GM12878 (cell line): ENCODE measurements around the gene OLFML2A. TPM values are rescaled to one million over a fixed set of nuclear protein-coding genes. Genes with fewer than 3 reads are reported as not detected.

Source experiments
- ATAC-seq: fragments of 200-7000 bp; cut with Tn5 transposase; 3 replicates; pipeline ENCODE4 v1.9.1; 2020; ENCODE audit warnings: mild to moderate bottlenecking, moderate library complexity
- BruUV-seq: library from RNA; stranded (reverse); fragments of 400-500 nt; replicated peaks from 2 replicates; lab custom pipeline; 2021; lab: Mats Ljungman, UMichigan
- CTCF ChIA-PET: fragments of 300-600 bp; sonication (Branson Sonifier 250); formaldehyde crosslinking; extraction: SDS; loops from one replicate; lab custom pipeline; 2021; ENCODE audit warnings: inconsistent platforms; lab: Yijun Ruan, JAX
- POLR2A ChIA-PET: fragments of 350-600 bp; formaldehyde crosslinking; extraction: SDS; loops from one replicate; lab custom pipeline; 2021; ENCODE audit warnings: inconsistent platforms; lab: Charles Lee
- RAD21 ChIA-PET: fragments of 300-600 bp; sonication (Branson Sonifier 250); formaldehyde crosslinking; loops from one replicate; lab custom pipeline; 2023; ENCODE audit warnings: antibody characterized with exemption; ENCODE audit not compliant: unreplicated experiment; lab: Charles Lee
- SMC1A ChIA-PET: fragments of 300-600 bp; sonication (Branson Sonifier 250); formaldehyde crosslinking; loops from one replicate; lab custom pipeline; 2023; ENCODE audit not compliant: unreplicated experiment, uncharacterized antibody; lab: Charles Lee
- DNase-seq: peaks from one replicate; pipeline ENCODE4 v3.0.0-alpha.2; 2011; ENCODE audit warnings: low read depth, low spot score
- FAIRE-seq: peaks from 3 replicates; lab custom pipeline; 2011; peaks lifted over from hg19 to GRCh38; lab: Jason Lieb, UNC
- H2AFZ ChIP-seq: 2 replicates; pipeline ENCODE4 v1.6.0; 2011; ENCODE audit warnings: low read depth, low read length, control low read depth; ENCODE audit not compliant: control insufficient read depth
- H3K27ac ChIP-seq: 2 replicates; pipeline ENCODE4 v1.5.1; 2011; ENCODE audit warnings: control low read depth; ENCODE audit not compliant: control insufficient read depth, insufficient read depth
- H3K27me3 ChIP-seq, 2 experiments: replicated peaks in 1 of 2; 2 replicates each; pipeline versions ENCODE4 v1.6.0 to v1.6.1; 2011; ENCODE audit warnings: low read length in 1 of 2; ENCODE audit not compliant: control insufficient read depth in 2 of 2, insufficient read depth in 2 of 2
- H3K36me3 ChIP-seq, 2 experiments: 2 replicates each; pipeline ENCODE4 v1.5.1; 2011; ENCODE audit warnings: low read length in 1 of 2; ENCODE audit not compliant: control insufficient read depth in 2 of 2, insufficient read depth in 2 of 2
- H3K4me1 ChIP-seq: 2 replicates; pipeline ENCODE4 v1.6.1; 2011; ENCODE audit warnings: mild to moderate bottlenecking, low read length, moderate library complexity, mixed read lengths; ENCODE audit not compliant: control insufficient read depth, insufficient read depth
- H3K4me2 ChIP-seq: 2 replicates; pipeline ENCODE4 v1.6.0; 2011; ENCODE audit warnings: control low read depth; ENCODE audit not compliant: control insufficient read depth, insufficient read depth
- H3K4me3 ChIP-seq: fragments of 200-600 bp; sonication (generic); 2 replicates; pipeline ENCODE4 v1.5.1; 2016
- H3K79me2 ChIP-seq: 2 replicates; pipeline ENCODE4 v1.6.0; 2011; ENCODE audit warnings: low read length; ENCODE audit not compliant: control insufficient read depth, insufficient read depth
- H3K9ac ChIP-seq: 2 replicates; pipeline ENCODE4 v1.8.0; 2011; ENCODE audit warnings: low read length, control low read depth, mixed read lengths; ENCODE audit not compliant: control insufficient read depth, insufficient read depth
- H3K9me3 ChIP-seq: replicated peaks from 3 replicates; pipeline ENCODE4 v1.5.1; 2011; ENCODE audit warnings: mild to moderate bottlenecking, low read length; ENCODE audit not compliant: control insufficient read depth, insufficient read depth
- H4K20me1 ChIP-seq: 2 replicates; pipeline ENCODE4 v1.6.0; 2011; ENCODE audit not compliant: control insufficient read depth, insufficient read depth
- ATF7 ChIP-seq: fragments of 450-650 bp; IDR thresholded peaks from 2 replicates; pipeline ENCODE4 v1.6.1; 2016; ENCODE audit warnings: low read depth, mild to moderate bottlenecking
- BHLHE40 ChIP-seq, 2 experiments: fragments of 450-650 bp in 1 of 2; IDR thresholded peaks; 2 replicates each; pipeline ENCODE4 v1.6.1; 2011 to 2017; ENCODE audit warnings: low read depth in 2 of 2, borderline replicate concordance in 1 of 2, improper control_type of control experiment in 1 of 2, low read length in 1 of 2, mild to moderate bottlenecking in 1 of 2
- SREBF1 ChIP-seq: IDR thresholded peaks from 2 replicates; pipeline ENCODE4 v1.6.1; 2012; ENCODE audit warnings: mild to moderate bottlenecking, low read length
- WRNIP1 ChIP-seq: IDR thresholded peaks from 2 replicates; pipeline ENCODE4 v1.6.1; 2011; ENCODE audit warnings: low read depth, low read length, improper control_type of control experiment, borderline replicate concordance
- ZNF207 ChIP-seq: fragments of 450-650 bp; IDR thresholded peaks from 2 replicates; pipeline ENCODE4 v1.6.1; 2014; ENCODE audit warnings: antibody characterized with exemption, mild to moderate bottlenecking, borderline replicate concordance
- ZNF384 ChIP-seq: IDR thresholded peaks from 2 replicates; pipeline ENCODE4 v1.6.1; 2012; ENCODE audit warnings: low read depth, mild to moderate bottlenecking, low read length, improper control_type of control experiment, borderline replicate concordance
- whole genome bisulfite sequencing: methylation state at CpG from one replicate; pipeline ENCODE4 v1.1.6; 2016; ENCODE audit warnings: low lambda C conversion rate; ENCODE audit not compliant: insufficient replicate concordance, insufficient coverage; ENCODE audit errors: missing lambda C conversion rate; 5-methylcytosine and 5-hydroxymethylcytosine counted together
- in situ Hi-C: fragments of 300-500 bp; cut with MboI; formaldehyde crosslinking; loops from 9 replicates; pipeline ENCODE4 v1.14.3; 2018; ENCODE audit warnings: mixed read lengths
- intact Hi-C: fragments of 100-400 bp; cut with micrococcal nuclease; formaldehyde crosslinking; loops from one replicate; pipeline ENCODE4 v1.14.2; 2022; ENCODE audit not compliant: unreplicated experiment
- polyA plus RNA-seq, 11 experiments: library from polyadenylated mRNA; depleted of rRNA in 4 of 11; unstranded in 6 of 11; stranded (reverse) in 5 of 11; fragments of >200 nt; fragmentation: Nextera tagmentation in 4 of 11; fragmentation: Illumina TruSeq in 1 of 11; extraction: Ambion mirVana in 4 of 11; extraction: Trizol in 1 of 11; gene quantifications; 1 replicate in 1 of 11; 2 replicates in 10 of 11; pipeline versions ENCODE4 v1.2.1 to v1.2.3, GENCODE V29; 2011 to 2016; ENCODE audit warnings: inconsistent platforms in 2 of 11, missing spikeins in 2 of 11, low read depth in 1 of 11
- total RNA-seq, 4 experiments: library from RNA; depleted of rRNA in 3 of 4; stranded (reverse); fragments of >200 nt in 3 of 4; fragmentation: Illumina TruSeq in 1 of 4; extraction: Trizol in 1 of 4; gene quantifications; 2 replicates each; pipeline versions ENCODE4 v1.2.1 to v1.2.3, GENCODE V29; 2013 to 2021
- TF ChIP-seq, protein P1 (sequence below): fragments of 450-650 bp; IDR thresholded peaks from 2 replicates; pipeline ENCODE4 v1.6.1; 2016; ENCODE audit warnings: mild to moderate bottlenecking
- TF ChIP-seq, protein P2 (sequence below): fragments of 450-650 bp; IDR thresholded peaks from 2 replicates; pipeline ENCODE4 v1.6.1; 2017; ENCODE audit warnings: mild to moderate bottlenecking, moderate library complexity
- TF ChIP-seq, protein P3 (sequence below): fragments of 450-650 bp; IDR thresholded peaks from 2 replicates; pipeline ENCODE4 v1.6.1; 2018; ENCODE audit warnings: borderline replicate concordance, mild to moderate bottlenecking; ENCODE audit not compliant: partially characterized antibody

The OLFML2A gene
- total and polyA plus RNA-seq, 10 of the 15 experiments (the other 5 are each of a cell fraction or from before 2014, with no cell fraction given): 0.02 to 0.13 (median 0.10) TPM; not detected in 4

DNA sequence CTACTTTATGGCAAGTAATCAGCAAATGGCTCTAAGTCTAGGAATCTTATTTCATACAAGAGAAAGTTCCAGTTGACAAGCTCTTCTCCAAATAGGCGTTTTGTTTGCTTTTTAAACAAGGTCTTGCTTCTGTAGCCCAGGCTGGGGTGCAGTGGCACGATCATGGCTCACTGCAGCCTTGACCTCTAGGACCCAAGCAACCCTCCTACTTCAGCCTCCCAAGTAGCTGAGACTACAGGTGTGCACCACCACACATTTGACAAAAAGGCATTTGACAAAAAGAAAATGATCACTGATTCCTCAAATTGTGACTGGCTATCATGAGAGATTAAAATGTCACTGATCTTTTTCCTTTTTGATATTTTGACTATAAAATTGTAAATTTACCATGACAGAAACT lies 37.6 kb upstream of the OLFML2A start:
- TF ChIP-seq, protein P1, sequence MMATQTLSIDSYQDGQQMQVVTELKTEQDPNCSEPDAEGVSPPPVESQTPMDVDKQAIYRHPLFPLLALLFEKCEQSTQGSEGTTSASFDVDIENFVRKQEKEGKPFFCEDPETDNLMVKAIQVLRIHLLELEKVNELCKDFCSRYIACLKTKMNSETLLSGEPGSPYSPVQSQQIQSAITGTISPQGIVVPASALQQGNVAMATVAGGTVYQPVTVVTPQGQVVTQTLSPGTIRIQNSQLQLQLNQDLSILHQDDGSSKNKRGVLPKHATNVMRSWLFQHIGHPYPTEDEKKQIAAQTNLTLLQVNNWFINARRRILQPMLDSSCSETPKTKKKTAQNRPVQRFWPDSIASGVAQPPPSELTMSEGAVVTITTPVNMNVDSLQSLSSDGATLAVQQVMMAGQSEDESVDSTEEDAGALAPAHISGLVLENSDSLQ: no peak
- TF ChIP-seq ZNF384 (no peak), ZNF207 (no peak), SREBF1 (no peak), BHLHE40 (IDR thresholded peaks at IDR 0.05; ENCODE audit: borderline replicate concordance in 1 of 2, low read depth in 2 of 2, low read length in 1 of 2) (no peak), ATF7 (no peak), WRNIP1 (no peak)
- TF ChIP-seq, protein P2, sequence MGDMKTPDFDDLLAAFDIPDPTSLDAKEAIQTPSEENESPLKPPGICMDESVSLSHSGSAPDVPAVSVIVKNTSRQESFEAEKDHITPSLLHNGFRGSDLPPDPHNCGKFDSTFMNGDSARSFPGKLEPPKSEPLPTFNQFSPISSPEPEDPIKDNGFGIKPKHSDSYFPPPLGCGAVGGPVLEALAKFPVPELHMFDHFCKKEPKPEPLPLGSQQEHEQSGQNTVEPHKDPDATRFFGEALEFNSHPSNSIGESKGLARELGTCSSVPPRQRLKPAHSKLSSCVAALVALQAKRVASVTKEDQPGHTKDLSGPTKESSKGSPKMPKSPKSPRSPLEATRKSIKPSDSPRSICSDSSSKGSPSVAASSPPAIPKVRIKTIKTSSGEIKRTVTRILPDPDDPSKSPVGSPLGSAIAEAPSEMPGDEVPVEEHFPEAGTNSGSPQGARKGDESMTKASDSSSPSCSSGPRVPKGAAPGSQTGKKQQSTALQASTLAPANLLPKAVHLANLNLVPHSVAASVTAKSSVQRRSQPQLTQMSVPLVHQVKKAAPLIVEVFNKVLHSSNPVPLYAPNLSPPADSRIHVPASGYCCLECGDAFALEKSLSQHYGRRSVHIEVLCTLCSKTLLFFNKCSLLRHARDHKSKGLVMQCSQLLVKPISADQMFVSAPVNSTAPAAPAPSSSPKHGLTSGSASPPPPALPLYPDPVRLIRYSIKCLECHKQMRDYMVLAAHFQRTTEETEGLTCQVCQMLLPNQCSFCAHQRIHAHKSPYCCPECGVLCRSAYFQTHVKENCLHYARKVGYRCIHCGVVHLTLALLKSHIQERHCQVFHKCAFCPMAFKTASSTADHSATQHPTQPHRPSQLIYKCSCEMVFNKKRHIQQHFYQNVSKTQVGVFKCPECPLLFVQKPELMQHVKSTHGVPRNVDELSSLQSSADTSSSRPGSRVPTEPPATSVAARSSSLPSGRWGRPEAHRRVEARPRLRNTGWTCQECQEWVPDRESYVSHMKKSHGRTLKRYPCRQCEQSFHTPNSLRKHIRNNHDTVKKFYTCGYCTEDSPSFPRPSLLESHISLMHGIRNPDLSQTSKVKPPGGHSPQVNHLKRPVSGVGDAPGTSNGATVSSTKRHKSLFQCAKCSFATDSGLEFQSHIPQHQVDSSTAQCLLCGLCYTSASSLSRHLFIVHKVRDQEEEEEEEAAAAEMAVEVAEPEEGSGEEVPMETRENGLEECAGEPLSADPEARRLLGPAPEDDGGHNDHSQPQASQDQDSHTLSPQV: no peak
- TF ChIP-seq, protein P3, sequence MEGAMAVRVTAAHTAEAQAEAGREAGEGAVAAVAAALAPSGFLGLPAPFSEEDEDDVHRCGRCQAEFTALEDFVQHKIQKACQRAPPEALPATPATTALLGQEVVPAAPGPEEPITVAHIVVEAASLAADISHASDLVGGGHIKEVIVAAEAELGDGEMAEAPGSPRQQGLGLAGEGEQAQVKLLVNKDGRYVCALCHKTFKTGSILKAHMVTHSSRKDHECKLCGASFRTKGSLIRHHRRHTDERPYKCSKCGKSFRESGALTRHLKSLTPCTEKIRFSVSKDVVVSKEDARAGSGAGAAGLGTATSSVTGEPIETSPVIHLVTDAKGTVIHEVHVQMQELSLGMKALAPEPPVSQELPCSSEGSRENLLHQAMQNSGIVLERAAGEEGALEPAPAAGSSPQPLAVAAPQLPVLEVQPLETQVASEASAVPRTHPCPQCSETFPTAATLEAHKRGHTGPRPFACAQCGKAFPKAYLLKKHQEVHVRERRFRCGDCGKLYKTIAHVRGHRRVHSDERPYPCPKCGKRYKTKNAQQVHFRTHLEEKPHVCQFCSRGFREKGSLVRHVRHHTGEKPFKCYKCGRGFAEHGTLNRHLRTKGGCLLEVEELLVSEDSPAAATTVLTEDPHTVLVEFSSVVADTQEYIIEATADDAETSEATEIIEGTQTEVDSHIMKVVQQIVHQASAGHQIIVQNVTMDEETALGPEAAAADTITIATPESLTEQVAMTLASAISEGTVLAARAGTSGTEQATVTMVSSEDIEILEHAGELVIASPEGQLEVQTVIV: no peak
- TF ChIP-seq, all 136 proteins: peak for 0
- 46% methylated on average over 2 of the region's 2 CpGs for WGBS
- no peaks in the 10 kb centered on the region; the same call in 2 of the 3 replicates for H3K9me3 ChIP-seq
- no peak overlapping the region for H3K4me3 ChIP-seq
- no peak overlapping the region for H2AFZ ChIP-seq
- ChIA-PET CTCF (interaction anchor here (1.0 kb wide), 2 partner anchors 10 to 26 kb away, joined by 3 to 6 read pairs; no protein-coding TSS in a partner anchor), SMC1A (interaction anchor here (0.6 kb wide), 1 partner anchor 25 kb away, joined by 3 read pairs; no protein-coding TSS in a partner anchor), RAD21 (no interaction called here), POLR2A (interaction anchor here (0.7 kb wide), 2 partner anchors 27 to 184 kb away, joined by 3 read pairs; no protein-coding TSS in a partner anchor)
- FAIRE-seq: no peak
- H3K27me3 ChIP-seq: no peaks in the 10 kb centered on the region
- peaks cover 3% of the 10 kb centered on the region for H3K4me1 ChIP-seq
- intact Hi-C loops: no loop called here
- no peak for ATAC-seq
- no peak for DNase-seq
- H3K79me2 ChIP-seq: no peaks in the 10 kb centered on the region
- BruUV-seq: no TSS peak
- in situ Hi-C loops: no loop called here
- H3K9ac ChIP-seq: no peak overlapping the region
- H4K20me1 ChIP-seq: no peaks in the 10 kb centered on the region
- no peak overlapping the region for H3K27ac ChIP-seq
- H3K4me2 ChIP-seq: no peak overlapping the region
- no peaks in the 10 kb centered on the region for H3K36me3 ChIP-seq
